Amniotic epithelial cell (primary cell): Measurements from ENCODE around the gene METTL1.
"Not testable (repeated sequence)": the region's sequence is repeated elsewhere in the genome, so short reads cannot be mapped to it uniquely, and the experiment has no call there.

Experiments
- DNase-seq: peaks from one replicate; pipeline ENCODE4 v3.0.0-alpha.2; 2010; ENCODE audit warnings: low read depth

Gene METTL1

GRCh38 chr12:57724003-57724935 lies 47.6 kb downstream of the METTL1 start:
- no peak for DNase-seq

GRCh38 chr12:57723630-57723962 lies 48.3 kb downstream of the METTL1 start:
- DNase-seq: no peak

- DNase-seq: no peak
Measured at GRCh38 chr12:57722716-57723629, 48.9 kb downstream of the METTL1 start.

GRCh38 chr12:57721846-57722608 lies 49.9 kb downstream of the METTL1 start:
- not testable (repeated sequence) for DNase-seq

DNA sequence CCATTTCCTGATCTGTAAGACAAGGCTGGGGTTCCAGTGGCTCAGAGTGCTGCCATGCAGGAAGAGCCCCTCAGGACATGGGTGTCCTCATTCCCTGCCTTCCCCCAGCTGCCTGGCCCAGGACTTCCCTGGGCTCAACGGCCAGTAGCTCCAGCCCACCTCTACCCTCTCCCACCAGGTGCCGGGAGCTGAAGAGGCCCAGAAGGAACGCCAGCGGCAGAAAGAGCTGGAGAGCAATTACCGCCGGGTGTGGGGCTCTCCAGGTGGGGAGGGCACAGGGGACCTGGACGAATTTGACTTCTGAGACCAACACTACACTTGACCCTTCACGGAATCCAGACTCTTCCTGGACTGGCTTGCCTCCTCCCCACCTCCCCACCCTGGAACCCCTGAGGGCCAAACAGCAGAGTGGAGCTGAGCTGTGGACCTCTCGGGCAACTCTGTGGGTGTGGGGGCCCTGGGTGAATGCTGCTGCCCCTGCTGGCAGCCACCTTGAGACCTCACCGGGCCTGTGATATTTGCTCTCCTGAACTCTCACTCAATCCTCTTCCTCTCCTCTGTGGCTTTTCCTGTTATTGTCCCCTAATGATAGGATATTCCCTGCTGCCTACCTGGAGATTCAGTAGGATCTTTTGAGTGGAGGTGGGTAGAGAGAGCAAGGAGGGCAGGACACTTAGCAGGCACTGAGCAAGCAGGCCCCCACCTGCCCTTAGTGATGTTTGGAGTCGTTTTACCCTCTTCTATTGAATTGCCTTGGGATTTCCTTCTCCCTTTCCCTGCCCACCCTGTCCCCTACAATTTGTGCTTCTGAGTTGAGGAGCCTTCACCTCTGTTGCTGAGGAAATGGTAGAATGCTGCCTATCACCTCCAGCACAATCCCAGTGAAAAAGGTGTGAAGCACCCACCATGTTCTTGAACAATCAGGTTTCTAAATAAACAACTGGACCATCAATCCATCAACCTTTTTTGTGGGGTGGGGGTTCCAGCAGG lies 51.0 kb downstream of the METTL1 start:
- DNase-seq: no peak

DNA sequence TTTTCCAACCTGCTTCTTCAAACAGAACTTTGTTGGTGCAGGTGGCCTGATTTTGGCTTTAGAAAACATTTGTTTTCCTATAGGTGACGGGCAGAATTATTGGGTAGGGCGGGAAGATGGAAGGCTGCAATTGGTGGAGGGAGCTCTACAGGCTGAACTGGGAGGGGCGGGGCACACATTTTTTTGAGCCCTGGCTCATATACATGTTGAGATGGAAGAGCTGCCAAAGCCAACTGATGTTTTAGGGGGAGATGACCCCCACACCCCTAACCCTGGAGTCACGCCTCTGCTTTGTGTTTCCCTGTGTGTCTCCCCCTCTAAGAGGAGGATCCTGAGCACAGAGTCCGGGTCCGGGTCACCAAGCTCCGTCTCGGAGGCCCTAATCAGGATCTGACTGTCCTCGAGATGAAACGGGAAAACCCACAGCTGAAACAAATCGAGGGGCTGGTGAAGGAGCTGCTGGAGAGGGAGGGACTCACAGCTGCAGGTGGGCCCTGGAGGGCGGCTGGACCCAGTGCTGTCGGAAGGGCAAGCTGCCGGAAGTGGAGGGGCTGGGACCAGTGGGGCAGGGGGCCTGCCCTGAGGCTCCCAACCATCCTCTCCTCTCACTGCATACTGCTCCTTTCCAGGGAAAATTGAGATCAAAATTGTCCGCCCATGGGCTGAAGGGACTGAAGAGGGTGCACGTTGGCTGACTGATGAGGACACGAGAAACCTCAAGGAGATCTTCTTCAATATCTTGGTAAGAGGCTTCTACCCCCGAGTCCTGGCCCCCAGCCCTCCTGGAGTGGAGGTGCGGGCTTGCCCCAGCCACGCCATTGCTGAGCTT lies 51.9 kb downstream of the METTL1 start:
- no peak for DNase-seq

- no peak for DNase-seq
Measured at GRCh38 chr12:57718641-57719528, 53.0 kb downstream of the METTL1 start.
